ENCODE measurements around the gene RBM5.

The RBM5 gene

GRCh38 chr3:50158530-50159146 lies 69.9 kb downstream of the RBM5 start:
- no peak for DNase-seq

GRCh38 chr3:50160561-50160983 lies 71.9 kb downstream of the RBM5 start:
- DNase-seq, result no peak

- no peak for DNase-seq
These were observed 72.6 kb downstream of the RBM5 start for GRCh38 chr3:50161320-50161719.

GRCh38 chr3:50162034-50162883 lies 73.5 kb downstream of the RBM5 start:
- DNase-seq, result no peak

- DNase-seq, result peak in 36 of 56 donors; percentile 4 to 60 (median 34)
These were observed 75.1 kb downstream of the RBM5 start for GRCh38 chr3:50163572-50164455.

GRCh38 chr3:50164481-50164880 lies 75.8 kb downstream of the RBM5 start:
- no peak for DNase-seq

- peak in 39 of 56 donors; percentile 12 to 73 (median 40) for DNase-seq
These were observed 76.5 kb downstream of the RBM5 start for GRCh38 chr3:50164984-50165909.

GRCh38 chr3:50165910-50166538 lies 77.3 kb downstream of the RBM5 start:
- DNase-seq, result peak in 13 of 56 donors; percentile 3 to 62 (median 34)

- no peak for DNase-seq
These were observed 77.9 kb downstream of the RBM5 start for GRCh38 chr3:50166620-50167019.

- no peak for DNase-seq
These were observed 78.5 kb downstream of the RBM5 start for GRCh38 chr3:50167069-50167840.

GRCh38 chr3:50167841-50168209 lies 79.1 kb downstream of the RBM5 start:
- no peak for DNase-seq

GRCh38 chr3:50168388-50168787 lies 79.7 kb downstream of the RBM5 start:
- no peak for DNase-seq
